H9 (cell line): ENCODE data around the gene KCNE1. TPM values are rescaled to one million over a fixed set of nuclear protein-coding genes. Genes with fewer than 3 reads are reported as not detected.

Experiments
- DNase-seq: peaks from one replicate; pipeline ENCODE4 v3.0.0-alpha.2; 2017
- H2AFZ ChIP-seq: one replicate; pipeline ENCODE4 v1.6.1; 2013; ENCODE audit warnings: mild to moderate bottlenecking, low read length, control low read depth, moderate library complexity
- H2AK5ac ChIP-seq: 2 replicates; pipeline ENCODE4 v1.6.1; 2013; ENCODE audit warnings: low read length, control low read depth, mixed read lengths; ENCODE audit not compliant: insufficient read length
- H2BK120ac ChIP-seq: one replicate; pipeline ENCODE4 v1.6.1; 2013; ENCODE audit warnings: low read depth, mild to moderate bottlenecking, low read length, control low read depth, inconsistent platforms; ENCODE audit not compliant: poor library complexity, severe bottlenecking
- H2BK12ac ChIP-seq: 2 replicates; pipeline ENCODE4 v1.6.1; 2013; ENCODE audit warnings: low read length, control low read depth, mixed read lengths, low read depth; ENCODE audit not compliant: insufficient read length
- H2BK15ac ChIP-seq: 2 replicates; pipeline ENCODE4 v1.6.1; 2013; ENCODE audit warnings: low read depth, low read length, control low read depth
- H2BK20ac ChIP-seq: one replicate; pipeline ENCODE4 v1.6.1; 2013; ENCODE audit warnings: low read depth, mild to moderate bottlenecking, low read length, control low read depth, inconsistent platforms; ENCODE audit not compliant: poor library complexity, severe bottlenecking
- H2BK5ac ChIP-seq: 2 replicates; pipeline ENCODE4 v1.6.1; 2013; ENCODE audit warnings: low read length, control low read depth, mixed read lengths; ENCODE audit not compliant: insufficient read length
- H3K14ac ChIP-seq: 2 replicates; pipeline ENCODE4 v1.6.1; 2013; ENCODE audit warnings: low read length, control low read depth; ENCODE audit not compliant: insufficient read depth
- H3K18ac ChIP-seq: 2 replicates; pipeline ENCODE4 v1.6.1; 2013; ENCODE audit warnings: low read depth, mild to moderate bottlenecking, mixed read lengths, low read length, control low read depth; ENCODE audit not compliant: insufficient read length
- H3K23ac ChIP-seq: 2 replicates; pipeline ENCODE4 v1.6.1; 2013; ENCODE audit warnings: low read length, control low read depth, mixed read lengths, low read depth; ENCODE audit not compliant: insufficient read length
- H3K23me2 ChIP-seq: 2 replicates; pipeline ENCODE4 v1.6.1; 2013; ENCODE audit warnings: low read depth, mild to moderate bottlenecking, mixed read lengths, low read length, control low read depth; ENCODE audit not compliant: insufficient read length, poor library complexity, severe bottlenecking
- H3K27ac ChIP-seq: 2 replicates; pipeline ENCODE4 v1.5.1; 2013; ENCODE audit warnings: low read length, control low read depth, mixed read lengths, low read depth; ENCODE audit not compliant: insufficient read length
- H3K27me3 ChIP-seq: 2 replicates; pipeline ENCODE4 v1.6.1; 2013; ENCODE audit warnings: low read length, control low read depth, inconsistent platforms; ENCODE audit not compliant: insufficient read depth
- H3K4ac ChIP-seq: 2 replicates; pipeline ENCODE4 v1.6.1; 2013; ENCODE audit warnings: low read depth, mild to moderate bottlenecking, control low read depth, inconsistent platforms, low read length, moderate library complexity
- H3K4me1 ChIP-seq: 2 replicates; pipeline ENCODE4 v1.6.1; 2013; ENCODE audit warnings: low read length, control low read depth, inconsistent platforms; ENCODE audit not compliant: insufficient read depth
- H3K4me2 ChIP-seq: 2 replicates; pipeline ENCODE4 v1.6.1; 2013; ENCODE audit warnings: low read length, control low read depth, mixed read lengths; ENCODE audit not compliant: insufficient read length, insufficient read depth
- H3K56ac ChIP-seq: 2 replicates; pipeline ENCODE4 v1.6.1; 2013; ENCODE audit warnings: low read depth, mild to moderate bottlenecking, mixed read lengths, low read length, control low read depth; ENCODE audit not compliant: insufficient read length
- H3K79me1 ChIP-seq: 2 replicates; pipeline ENCODE4 v1.6.1; 2013; ENCODE audit warnings: low read depth, mild to moderate bottlenecking, moderate library complexity, low read length, control low read depth, inconsistent platforms; ENCODE audit not compliant: insufficient read depth, poor library complexity, severe bottlenecking
- H3K79me2 ChIP-seq: 2 replicates; pipeline ENCODE4 v1.6.1; 2013; ENCODE audit warnings: low read length, control low read depth, inconsistent platforms; ENCODE audit not compliant: insufficient read depth
- H3K9ac ChIP-seq: 2 replicates; pipeline ENCODE4 v1.6.1; 2013; ENCODE audit warnings: low read length, control low read depth, mixed read lengths; ENCODE audit not compliant: insufficient read length; ENCODE audit errors: extremely low read depth
- H3K9me3 ChIP-seq: one replicate; pipeline ENCODE4 v1.6.1; 2013; ENCODE audit warnings: low read depth, low read length, inconsistent platforms; ENCODE audit not compliant: control insufficient read depth
- H3T11ph ChIP-seq: one replicate; pipeline ENCODE4 v1.6.1; 2013; ENCODE audit warnings: mild to moderate bottlenecking, low read length, control low read depth, inconsistent platforms
- H4K20me1 ChIP-seq: one replicate; pipeline ENCODE4 v1.6.1; 2013; ENCODE audit not compliant: control insufficient read depth, insufficient read length, insufficient read depth
- H4K5ac ChIP-seq: 2 replicates; pipeline ENCODE4 v1.6.1; 2013; ENCODE audit warnings: low read depth, mild to moderate bottlenecking, mixed read lengths, low read length, control low read depth; ENCODE audit not compliant: insufficient read length
- H4K8ac ChIP-seq: replicated peaks from 2 replicates; pipeline ENCODE4 v1.6.1; 2013; ENCODE audit warnings: low read length, control low read depth, mixed read lengths, low read depth; ENCODE audit not compliant: insufficient read length
- H4K91ac ChIP-seq: 2 replicates; pipeline ENCODE4 v1.6.1; 2013; ENCODE audit warnings: low read depth, mild to moderate bottlenecking, moderate library complexity, mixed read lengths, low read length, control low read depth; ENCODE audit not compliant: insufficient read length
- H3K27ac Mint-ChIP-seq, 3 experiments: 2 replicates in 2 of 3; 3 replicates in 1 of 3; pipeline ENCODE4 v1.8.0; 2020 to 2021; ENCODE audit warnings: mixed read lengths in 3 of 3, mild to moderate bottlenecking in 1 of 3, moderate library complexity in 1 of 3
- H3K27me3 Mint-ChIP-seq: 2 replicates; pipeline ENCODE4 v1.8.0; 2021; ENCODE audit warnings: low read depth, mild to moderate bottlenecking, moderate library complexity, mixed read lengths
- H3K36me3 Mint-ChIP-seq, 3 experiments: 2 replicates in 2 of 3; 3 replicates in 1 of 3; pipeline ENCODE4 v1.8.0; 2020 to 2021; ENCODE audit warnings: low read depth in 3 of 3, mixed read lengths in 3 of 3; ENCODE audit not compliant: insufficient read depth in 1 of 3
- H3K4me1 Mint-ChIP-seq, 2 experiments: 2 replicates each; pipeline ENCODE4 v1.8.0; 2020; ENCODE audit warnings: mixed read lengths in 2 of 2
- H3K4me3 Mint-ChIP-seq, 2 experiments: 2 replicates in 1 of 2; 3 replicates in 1 of 2; pipeline ENCODE4 v1.8.0; 2020 to 2021; ENCODE audit warnings: mild to moderate bottlenecking in 2 of 2, mixed read lengths in 2 of 2, moderate library complexity in 1 of 2
- H3K9me3 Mint-ChIP-seq, 2 experiments: 2 replicates in 1 of 2; 3 replicates in 1 of 2; pipeline ENCODE4 v1.8.0; 2020; ENCODE audit warnings: mild to moderate bottlenecking in 2 of 2, mixed read lengths in 2 of 2, moderate library complexity in 1 of 2
- WGBS: extraction: QIAGEN DNeasy Blood & Tissue Kit; methylation state at CpG from one replicate; pipeline ENCODE4 v1.1.7; 2013; ENCODE audit warnings: missing lambda C conversion rate, low lambda C conversion rate, mixed read lengths; ENCODE audit not compliant: insufficient read length; ENCODE audit errors: extremely low coverage; 5-methylcytosine and 5-hydroxymethylcytosine counted together
- total RNA-seq: library from RNA; stranded (reverse); gene quantifications from 2 replicates; pipeline ENCODE4 v1.2.1, GENCODE V29; 2021
- TF ChIP-seq, protein P1 (sequence below): fragments of 200-600 bp; sonication (generic); conservative IDR thresholded peaks from 3 replicates; pipeline ENCODE4 v1.8.0; 2021; ENCODE audit warnings: antibody characterized with exemption, mild to moderate bottlenecking

KCNE1 gene
- total RNA-seq, 1 experiment from 2014 or later, result 0.28 TPM

DNA sequence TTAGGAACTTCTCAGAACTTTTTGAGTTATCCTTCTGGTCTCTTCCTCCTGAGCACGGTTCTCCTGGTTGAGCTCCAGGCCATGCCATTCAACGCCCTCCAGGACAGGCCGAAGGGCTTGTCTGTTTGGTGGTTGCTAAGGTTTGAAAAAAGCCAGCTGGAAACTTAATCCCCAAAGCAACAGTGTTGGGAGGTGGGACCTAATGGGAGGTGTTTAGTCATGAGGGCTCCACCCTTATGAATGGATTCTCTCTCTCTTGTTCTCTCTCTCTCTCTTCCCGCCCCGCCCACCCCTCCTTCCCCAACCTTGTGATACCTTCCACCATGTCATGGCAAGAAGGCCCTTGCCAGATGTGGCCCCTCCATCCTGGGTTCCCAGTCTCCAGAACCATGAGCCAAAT is 829 bp downstream of the KCNE1 start:
- Histone ChIP-seq H2AFZ (no peak overlapping the region), H2AK5ac (no peak overlapping the region), H2BK20ac (no peak overlapping the region), H3K9ac (no peak overlapping the region), H2BK120ac (no peak overlapping the region), H3K27me3 (no peaks in the 10 kb centered on the region), H3K14ac (no peak overlapping the region), H3K4ac (no peak overlapping the region), H3K23me2 (no peaks in the 10 kb centered on the region), H3K79me2 (no peaks in the 10 kb centered on the region), H4K5ac (no peak overlapping the region), H3K4me2 (no peak overlapping the region), H2BK12ac (no peak overlapping the region), H3K9me3 (no peaks in the 10 kb centered on the region), H4K91ac (no peak overlapping the region), H3T11ph (no peak overlapping the region), H3K56ac (no peak overlapping the region), H4K20me1 (no peaks in the 10 kb centered on the region), H3K18ac (no peak overlapping the region), H3K23ac (no peak overlapping the region), H3K79me1 (no peaks in the 10 kb centered on the region), H2BK15ac (no peak overlapping the region), H4K8ac (no peak overlapping the region), H3K27ac (no peak overlapping the region), H3K4me1 (no peaks in the 10 kb centered on the region), H2BK5ac (no peak overlapping the region)
- H3K27me3 Mint-ChIP-seq, result no peaks in the 10 kb centered on the region
- no peak for DNase-seq
- H3K36me3 Mint-ChIP-seq, result no peaks in the 10 kb centered on the region
- TF ChIP-seq, protein P1, sequence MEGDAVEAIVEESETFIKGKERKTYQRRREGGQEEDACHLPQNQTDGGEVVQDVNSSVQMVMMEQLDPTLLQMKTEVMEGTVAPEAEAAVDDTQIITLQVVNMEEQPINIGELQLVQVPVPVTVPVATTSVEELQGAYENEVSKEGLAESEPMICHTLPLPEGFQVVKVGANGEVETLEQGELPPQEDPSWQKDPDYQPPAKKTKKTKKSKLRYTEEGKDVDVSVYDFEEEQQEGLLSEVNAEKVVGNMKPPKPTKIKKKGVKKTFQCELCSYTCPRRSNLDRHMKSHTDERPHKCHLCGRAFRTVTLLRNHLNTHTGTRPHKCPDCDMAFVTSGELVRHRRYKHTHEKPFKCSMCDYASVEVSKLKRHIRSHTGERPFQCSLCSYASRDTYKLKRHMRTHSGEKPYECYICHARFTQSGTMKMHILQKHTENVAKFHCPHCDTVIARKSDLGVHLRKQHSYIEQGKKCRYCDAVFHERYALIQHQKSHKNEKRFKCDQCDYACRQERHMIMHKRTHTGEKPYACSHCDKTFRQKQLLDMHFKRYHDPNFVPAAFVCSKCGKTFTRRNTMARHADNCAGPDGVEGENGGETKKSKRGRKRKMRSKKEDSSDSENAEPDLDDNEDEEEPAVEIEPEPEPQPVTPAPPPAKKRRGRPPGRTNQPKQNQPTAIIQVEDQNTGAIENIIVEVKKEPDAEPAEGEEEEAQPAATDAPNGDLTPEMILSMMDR, result no peak
- no CpG with 5 or more reads among the region's 5 CpGs for WGBS
- no peaks in the 10 kb centered on the region; a peak in 1 of 4 replicates for H3K4me1 Mint-ChIP-seq
- no peaks in the 10 kb centered on the region for H3K9me3 Mint-ChIP-seq
- no peak overlapping the region for H3K27ac Mint-ChIP-seq
- H3K4me3 Mint-ChIP-seq, result no peak overlapping the region
